Hematopoietic multipotent progenitor cell treated with erythropoietin and hydrocortisone succinate and interleukin-3 and kit ligand, for 8 days (in vitro differentiated cells): Measurements from ENCODE around the gene C16orf89.
A peak's percentile ranks its signal among the peaks of the same experiment; 100 is the strongest.
"Not testable (repeated sequence)": the region's sequence is repeated elsewhere in the genome, so short reads cannot be mapped to it uniquely, and the experiment has no call there.

ENCODE experiments used
- DNase-seq: peaks from one replicate; pipeline ENCODE4 v3.0.0-alpha.2; 2015

C16orf89 gene, protein sequence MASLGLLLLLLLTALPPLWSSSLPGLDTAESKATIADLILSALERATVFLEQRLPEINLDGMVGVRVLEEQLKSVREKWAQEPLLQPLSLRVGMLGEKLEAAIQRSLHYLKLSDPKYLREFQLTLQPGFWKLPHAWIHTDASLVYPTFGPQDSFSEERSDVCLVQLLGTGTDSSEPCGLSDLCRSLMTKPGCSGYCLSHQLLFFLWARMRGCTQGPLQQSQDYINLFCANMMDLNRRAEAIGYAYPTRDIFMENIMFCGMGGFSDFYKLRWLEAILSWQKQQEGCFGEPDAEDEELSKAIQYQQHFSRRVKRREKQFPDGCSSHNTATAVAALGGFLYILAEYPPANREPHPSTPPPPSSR

DNA sequence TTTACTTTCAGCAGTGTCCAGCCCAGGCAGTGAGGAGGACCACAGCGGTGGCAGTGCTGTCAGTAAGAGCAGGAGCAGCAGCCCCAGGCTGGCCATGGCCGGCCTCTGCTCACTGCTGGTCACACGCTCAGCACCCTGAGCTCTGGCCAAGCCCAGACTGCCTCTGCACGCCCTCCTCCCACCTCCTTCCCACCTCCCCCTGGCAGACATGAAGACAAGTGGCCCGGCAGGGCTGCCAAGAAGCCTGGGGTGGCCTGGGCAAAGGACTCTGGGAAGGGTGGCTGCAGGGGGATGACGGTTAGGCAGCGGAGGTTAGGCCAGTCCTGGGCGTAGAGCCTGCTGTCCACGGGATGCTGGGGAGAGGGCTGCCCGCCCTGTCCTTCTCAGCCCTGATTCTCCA is at the start of gene C16orf89:
Gene C16orf89 (minus strand): TSS at position 144 of the 400 bp plus-strand sequence. CDS start 48 bp downstream, at position 96.
- DNase-seq: no peak

DNA sequence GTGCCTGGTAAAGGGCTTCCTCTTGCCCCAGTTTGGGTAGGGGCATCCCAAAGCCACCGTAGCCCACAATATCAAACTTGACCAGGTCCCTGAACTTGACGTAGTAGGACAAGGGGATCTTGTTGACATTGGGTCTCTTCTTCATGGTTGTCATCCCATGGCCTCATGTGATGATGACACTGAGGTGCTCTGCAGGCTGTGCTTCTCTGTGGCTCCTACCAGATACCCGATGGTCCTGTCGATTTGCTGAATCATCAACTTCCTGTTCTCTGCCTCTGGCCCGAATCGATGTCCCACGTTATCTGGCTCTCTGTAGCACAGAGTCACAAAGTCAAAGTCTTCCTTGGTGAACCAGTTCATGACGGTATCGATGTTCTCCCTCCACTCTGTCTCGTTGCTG is 45.2 kb upstream of the C16orf89 start:
- peak; percentile 11 for DNase-seq

DNA sequence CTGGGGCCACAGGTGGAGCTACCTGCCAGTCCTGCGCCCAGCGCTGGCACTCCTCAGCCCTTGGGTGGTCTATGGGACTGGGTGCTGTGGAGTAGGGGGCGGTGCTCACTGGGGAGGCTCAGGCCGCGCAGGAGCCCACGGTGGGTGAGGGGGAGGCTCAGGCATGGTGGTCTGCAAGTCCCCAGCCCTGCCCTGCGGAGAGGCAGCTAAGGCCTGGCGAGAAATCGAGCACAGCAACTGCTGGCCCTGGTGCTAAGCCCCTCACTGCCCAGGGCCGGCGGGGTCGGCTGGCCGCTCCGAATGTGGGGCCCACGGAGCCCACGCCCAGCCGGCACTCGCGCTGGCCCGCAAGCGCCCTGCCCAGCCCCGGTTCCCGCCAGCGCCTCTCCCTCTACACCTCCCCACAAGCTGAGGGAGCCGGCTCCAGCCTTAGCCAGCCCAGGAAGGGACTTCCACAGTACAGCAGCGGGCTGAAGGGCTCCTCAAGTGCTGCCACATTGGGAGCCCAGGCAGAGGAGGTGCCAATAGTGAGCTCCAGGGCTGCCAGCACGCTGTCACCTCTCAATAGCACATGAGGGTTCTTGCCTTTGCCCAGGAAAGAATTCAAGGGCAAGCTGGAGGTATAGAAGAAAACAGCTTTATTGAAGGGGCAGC is 42.9 kb upstream of the C16orf89 start:
- DNase-seq: no peak

DNA sequence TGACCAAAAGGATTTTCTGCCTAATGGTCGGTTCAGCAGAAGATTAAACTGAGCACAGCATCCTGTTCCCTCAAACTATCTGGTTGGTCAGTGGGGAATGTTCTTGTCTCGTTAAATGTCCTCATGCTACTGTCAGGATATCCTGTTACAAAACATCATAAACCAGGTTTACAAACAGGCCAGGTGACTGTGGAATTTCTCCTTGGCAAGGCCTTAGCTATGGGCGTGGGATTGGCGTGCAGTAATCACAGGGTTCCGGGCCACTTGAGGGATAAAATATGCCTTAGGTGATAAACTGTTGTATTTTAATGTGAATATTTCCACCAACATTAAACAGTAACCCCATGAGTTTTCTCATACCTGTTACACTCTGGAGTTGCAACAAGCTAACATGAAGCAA is 39.3 kb upstream of the C16orf89 start:
- DNase-seq: not testable (repeated sequence)

DNA sequence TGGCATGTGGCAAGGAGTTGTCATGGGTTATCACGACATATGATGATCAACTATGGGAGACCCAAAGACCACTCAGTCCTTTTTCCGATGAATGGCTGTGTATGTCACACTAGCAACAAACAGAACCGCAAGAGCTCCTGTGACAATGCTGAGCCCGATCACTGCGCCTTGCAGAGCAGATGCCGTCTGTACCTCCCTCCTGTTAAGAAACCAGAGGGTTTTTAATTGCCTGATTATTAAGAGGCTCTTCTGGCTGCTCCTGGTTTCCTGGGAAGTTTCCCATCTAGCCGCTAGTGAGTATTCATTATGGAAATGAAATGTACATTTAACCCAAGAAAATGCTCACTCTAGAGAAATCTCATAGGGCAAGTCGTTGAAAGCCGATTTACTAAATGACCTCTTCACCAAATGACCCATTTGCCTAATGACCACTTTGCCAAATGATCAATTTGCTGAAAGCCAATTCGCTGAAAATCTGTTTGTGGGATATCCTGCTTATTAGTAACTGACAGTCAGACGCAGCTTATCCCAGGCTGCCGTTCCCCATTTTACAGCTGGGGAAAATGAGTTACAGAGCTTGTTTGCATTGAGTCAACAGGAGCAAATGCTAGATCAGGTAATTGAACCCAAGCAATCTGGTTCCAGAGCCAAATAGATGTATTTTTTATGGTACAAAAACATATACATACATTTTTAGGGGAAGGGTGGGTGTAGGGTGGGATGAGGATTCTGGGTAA is 37.7 kb upstream of the C16orf89 start:
- DNase-seq: not testable (repeated sequence)

DNA sequence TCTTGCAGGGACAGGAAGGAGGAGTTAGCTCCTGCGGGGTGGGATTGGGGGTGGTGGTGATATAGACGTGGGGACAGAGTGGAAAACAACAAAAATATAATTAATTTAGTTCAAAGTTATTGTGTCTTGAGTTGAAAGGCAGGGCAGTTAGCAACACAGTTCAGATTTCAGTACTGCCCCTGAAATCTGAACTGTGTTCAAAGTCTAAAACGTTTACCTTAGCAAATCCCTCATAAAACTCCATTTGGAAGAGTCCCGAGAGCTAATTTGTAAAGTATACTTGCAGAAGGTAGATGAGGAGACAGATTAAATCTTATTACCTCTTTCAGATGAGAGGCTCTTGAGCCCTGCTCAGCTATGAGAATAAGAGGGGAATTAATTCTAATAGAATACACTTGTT is 33.4 kb upstream of the C16orf89 start:
- DNase-seq: not testable (repeated sequence)

DNA sequence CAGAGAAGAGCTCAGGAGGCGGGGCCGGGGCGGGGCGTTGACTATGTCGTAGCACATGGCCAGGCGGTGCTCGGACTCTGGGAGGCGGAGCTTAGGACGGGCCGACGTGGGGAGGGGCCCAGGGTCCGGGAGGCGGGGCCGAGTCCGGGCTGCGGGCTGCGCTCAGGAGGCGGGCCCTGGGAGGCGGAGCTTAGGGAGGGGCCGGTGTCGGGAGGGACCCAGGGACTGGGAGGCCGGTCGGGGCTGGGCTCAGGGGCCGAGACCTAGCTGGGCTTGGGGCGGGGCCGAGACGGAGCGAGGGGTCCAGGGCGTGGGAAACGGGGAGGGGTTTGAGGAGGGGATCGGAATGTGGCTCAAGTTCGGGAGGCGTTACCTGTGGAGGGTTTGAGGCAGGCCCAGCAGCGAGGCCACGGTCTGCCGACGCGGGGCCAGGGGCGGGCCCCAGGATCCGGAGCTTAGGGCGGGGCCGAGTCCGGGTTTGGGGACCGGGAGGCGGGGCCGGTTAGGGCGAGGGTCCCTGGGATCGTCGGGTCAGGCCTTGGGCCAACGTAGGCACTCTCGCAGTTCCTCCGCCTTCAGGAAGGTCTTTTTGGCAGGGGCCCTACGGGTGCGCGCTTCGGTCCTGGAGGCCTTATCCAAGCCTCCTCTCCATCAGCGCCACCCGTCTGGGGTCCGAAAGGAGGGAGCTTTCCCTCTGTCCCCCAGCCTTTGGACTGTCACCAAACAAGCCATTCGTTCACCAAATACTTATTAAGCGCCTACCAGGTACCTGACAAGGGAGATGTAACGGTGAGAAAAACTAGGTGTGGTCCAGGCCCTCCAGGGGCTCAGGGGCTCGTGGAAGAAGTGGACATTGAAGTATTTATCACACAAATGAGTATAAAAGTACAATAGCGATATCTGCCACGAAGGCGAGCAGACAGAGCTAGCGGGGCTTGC is 32.7 kb upstream of the C16orf89 start:
- peak; percentile 54 for DNase-seq

DNA sequence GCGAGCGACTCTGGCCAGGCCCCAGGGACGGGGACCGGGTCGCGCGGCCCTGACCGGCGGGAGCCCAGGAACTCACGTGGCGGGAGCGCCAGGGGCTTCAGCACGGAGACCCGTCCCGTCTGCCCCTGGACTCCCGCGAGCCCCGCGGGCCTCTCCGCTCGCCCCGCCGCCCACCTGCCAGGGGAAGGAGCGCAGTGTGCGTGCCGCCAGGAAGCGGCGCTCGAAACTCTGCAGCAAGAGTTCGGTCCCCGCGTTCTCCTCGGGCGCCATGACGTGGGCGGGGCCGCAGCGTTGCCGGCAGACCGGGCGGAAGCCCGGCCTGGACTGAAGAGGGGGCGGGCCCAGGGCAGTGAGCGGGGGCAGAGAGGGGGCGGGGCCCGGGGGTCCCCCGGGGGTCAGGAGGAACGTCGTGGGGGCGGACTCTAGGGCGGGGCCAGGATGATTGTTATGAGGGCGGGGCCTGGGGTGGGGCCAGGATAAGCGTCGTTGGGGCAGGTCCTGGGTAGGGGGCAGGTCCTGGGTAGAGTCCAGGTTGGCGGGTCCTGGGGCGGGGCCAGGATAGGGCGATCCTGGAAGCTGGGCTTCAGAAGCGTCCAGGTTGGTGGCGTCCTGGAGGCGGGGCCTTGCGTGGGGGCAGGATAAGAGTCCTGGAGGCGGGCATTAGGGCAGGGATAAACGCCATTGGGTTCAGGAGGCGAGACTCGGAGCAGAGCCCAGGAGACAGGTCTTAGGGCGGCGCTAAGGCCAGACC is 31.9 kb upstream of the C16orf89 start, which contains the start of gene EEF2KMT:
Gene EEF2KMT (minus strand): TSS at position 326 of the 751 bp plus-strand sequence. CDS start 56 bp downstream, at position 270.
- DNase-seq: peak; percentile 99

DNA sequence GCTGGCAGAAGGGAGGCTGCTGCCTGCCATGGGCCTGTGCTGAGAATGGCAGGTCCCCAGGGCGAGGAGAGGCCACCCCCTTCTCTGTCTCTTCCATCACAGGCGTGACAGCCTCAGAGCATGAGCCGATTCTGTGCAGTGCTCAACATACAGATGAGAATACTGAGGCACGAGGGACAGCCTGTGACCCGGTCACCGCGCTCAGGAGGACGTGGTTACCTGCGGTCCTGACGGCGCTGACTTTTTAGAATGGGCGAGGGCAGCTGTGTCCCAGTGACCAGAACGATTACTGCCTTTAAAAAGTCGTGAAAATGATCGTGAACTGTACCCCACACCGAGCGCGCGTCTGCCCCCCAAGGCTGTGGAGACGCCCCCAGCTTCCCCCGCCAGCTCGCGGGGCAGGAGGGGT is 31.3 kb upstream of the C16orf89 start:
- peak; percentile 41 for DNase-seq

DNA sequence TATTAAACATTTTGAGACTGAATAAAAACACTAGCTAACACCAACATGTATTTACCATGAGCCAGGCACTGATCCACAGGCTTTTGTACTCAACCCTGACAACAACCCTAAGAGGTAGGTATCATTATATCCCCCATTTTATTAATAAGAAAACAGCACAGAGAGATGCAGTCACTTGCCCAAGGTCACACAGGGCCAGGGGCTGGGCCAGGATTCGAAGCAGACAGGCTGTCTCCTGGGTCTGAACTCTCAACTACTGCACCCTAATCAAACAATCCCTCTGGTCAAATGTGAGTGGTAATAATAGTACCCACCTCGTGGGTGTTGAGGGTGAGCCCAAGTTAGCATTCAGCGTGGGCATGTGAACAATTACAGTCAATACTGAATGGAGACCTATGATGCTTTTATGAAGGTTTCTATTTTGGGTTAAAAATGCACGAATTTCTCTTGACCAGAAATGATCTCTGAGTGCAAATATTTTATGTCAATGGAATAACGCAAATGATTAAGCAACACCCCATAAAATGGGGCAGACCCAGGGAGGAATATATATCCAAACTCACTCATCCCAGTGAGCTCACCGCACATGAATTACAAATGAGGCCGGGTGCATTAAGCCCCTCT is 30.8 kb upstream of the C16orf89 start:
- DNase-seq: not testable (repeated sequence)

DNA sequence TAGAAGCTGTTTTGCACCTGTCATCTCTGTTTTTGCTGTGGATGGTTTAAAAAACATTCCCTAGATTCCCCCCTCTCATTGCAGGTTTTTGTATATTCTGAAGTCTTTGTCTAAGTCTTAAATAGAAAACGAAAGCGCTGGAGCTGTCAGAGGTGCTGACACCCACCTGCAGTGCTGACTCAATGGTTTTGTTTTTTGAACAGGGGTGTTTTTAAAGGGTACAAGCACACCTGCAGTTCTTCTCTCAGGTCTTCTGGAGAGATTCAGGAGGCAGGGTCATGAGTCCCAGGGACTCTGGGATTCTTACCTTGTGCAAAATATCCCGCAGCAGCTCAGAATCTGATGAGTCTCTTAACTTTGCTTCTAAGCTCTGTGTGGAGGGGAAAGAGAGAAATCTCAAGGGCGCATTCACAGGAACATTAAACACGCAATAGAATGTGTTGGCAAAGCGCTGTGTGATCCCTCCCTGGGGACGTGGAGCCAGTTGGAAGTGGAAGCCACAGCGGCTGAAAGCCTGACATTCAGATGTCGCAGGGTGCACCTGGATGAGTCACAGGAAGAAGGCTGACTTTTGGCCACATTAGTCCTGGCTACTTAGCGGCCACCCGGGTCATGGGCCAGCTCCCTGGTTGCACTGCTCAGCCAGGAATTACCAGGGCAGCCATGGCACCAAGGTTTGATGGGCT is 29.5 kb upstream of the C16orf89 start:
- not testable (repeated sequence) for DNase-seq

DNA sequence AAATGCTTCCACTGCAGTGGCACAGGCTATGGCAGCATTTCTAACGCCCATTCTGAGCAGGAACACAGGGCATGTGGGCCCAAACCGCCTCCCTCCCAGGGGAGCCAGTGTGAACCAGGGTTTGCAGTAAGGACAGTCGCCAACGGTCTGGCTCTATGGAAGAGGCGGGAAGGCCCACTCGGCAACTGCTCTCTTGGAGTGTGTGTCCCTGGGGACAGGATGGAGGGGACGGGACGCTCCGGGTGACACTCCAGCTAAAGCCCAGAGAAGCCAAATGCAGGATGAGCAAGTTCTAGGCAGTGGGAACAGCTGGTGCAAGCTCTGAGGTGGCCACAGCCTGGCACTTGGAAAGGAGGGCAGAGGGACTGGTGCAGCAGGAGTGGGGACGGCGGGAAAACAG is 28.0 kb upstream of the C16orf89 start:
- DNase-seq: not testable (repeated sequence)

DNA sequence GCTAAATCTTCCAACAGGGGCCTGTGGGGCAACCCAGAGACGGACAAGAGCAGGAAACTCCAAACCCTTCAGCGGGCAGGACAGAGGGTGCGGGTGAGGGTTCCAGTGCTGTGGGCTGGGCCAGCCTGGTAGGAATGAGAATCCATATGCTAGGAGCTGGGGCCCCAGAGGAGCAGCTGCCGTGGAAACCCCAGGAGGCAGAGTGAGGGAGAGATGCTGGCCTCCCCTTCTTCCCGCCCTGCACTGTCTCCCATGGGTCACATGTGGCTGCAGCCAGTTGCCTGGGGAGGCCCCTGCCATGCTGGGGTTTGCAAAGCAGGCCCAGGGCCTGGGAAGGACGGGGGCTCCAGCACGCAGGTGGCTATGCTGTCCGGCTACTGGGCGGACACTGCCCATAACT is 27.3 kb upstream of the C16orf89 start:
- not testable (repeated sequence) for DNase-seq

DNA sequence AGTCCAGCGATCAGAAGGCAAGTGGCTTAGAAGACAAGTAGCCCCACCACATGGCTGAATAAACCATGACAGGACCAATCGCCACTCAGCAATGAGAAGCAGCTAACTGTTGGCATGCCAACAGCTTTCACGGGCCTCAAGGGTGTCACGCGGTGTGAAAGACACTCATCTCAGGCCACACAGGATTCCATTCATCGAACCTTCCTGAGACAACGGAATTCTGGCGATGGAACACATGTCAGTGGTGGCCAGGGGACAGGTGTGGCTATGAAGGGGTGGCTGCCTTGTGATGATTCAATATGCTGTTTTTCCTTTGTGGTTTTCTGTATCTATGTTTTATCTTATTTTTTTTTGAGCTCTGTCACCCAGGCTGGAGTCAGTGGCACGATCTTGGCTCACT is 24.8 kb upstream of the C16orf89 start:
- DNase-seq: peak; percentile 10

DNA sequence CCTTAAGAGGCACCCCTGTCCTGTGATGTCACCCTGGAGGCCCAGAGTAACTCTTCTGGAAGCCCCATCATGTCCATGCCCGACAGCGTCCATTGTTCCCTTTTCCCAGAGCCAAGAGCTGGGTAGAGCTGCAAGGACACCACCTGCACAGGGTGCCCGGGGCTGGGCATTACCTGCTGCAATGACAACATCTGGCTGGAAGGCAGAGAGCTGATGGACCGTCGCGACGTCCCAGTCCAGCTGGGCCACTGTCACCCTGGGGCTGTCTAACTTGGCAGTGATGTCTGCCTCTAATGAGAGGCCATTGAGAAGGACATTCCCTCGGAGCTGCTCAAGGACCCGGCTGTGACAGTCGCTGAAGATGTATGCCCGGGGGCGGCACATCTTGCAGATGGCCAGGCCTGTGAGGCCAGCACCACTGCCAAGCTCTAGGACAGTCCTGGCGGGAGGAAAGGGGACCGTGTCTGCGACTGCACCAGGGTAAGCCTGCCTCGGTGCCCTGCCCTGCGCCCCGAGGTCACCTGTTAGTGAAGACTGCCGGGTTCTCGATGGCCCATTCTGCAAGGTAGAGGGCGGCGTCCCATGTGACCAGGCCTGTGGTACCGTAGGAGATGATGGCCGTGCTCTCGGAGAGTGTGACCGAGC is 24.3 kb upstream of the C16orf89 start:
- not testable (repeated sequence) for DNase-seq

DNA sequence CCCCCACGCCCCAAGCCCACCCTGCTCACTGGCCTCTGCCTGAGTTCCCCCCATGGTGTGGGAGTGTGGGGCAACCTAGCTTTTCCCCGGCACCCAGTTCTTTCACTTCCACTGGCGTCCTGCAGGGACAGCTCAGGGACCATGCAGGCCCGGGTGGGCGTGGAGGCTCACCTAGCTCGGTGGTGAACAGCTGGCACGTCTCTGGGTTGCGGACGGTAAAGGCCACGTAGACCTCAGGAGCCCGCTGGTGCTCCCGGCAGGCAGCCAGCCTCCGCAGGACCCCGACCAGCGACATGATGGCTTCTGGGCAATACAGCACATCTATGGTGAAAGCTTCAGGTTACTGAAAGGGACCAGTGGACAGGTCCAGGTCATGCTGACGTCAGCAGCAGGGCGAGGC is 23.2 kb upstream of the C16orf89 start:
- not testable (repeated sequence) for DNase-seq

DNA sequence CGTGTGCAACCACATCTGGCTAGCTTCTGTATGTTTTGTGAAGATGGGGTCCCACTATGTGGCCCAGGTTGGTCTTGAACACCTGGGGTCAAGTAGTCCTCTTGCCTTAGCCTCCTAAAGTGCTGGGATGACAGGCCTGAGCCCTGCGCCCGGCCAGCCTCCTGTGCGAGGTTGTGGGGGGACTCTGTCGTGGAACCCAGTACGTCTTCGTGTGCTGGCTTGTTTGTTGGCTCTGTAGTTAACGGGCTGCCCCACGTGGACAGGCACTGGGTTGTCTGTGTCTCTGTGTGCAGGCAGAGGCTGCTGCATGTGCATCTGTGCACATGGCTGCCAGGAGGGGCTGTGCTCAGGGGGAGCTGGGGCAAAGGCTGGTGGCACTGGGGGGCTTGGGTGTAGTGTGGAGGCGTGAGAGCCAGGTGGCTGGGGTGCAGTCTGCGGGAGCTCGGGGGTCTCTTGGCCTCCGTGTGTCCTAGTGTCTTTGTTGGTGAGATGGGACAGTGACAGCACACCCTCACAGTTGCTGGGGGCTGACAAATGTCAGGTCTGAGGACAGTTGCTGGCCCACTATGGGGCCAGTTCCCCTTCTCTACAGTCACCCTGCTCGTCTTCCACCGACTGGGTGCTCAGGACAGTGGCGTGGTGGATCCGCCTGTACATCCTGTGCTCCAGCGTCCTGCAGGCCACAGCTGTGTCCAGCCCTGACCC is 22.5 kb upstream of the C16orf89 start:
- DNase-seq: not testable (repeated sequence)

DNA sequence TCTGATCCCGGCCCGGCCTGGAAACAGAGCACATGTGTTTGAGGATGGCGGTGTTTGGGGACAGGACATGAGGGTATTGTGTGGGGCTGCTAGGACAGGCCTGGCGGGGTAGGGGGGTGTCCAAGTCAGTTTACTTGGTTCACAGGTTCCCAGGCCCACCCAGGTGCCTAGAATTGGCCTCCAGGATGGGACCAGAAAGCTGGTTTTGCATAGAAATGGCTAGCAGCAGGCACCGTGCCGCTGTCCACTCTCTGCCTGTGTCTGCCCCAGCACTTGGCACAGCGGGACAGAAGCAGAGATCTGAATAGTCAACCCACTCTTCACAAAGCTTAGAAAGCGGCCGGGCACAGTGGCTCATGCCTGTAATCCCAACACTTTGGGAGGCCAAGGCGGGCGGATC is 20.0 kb upstream of the C16orf89 start:
- DNase-seq: not testable (repeated sequence)

DNA sequence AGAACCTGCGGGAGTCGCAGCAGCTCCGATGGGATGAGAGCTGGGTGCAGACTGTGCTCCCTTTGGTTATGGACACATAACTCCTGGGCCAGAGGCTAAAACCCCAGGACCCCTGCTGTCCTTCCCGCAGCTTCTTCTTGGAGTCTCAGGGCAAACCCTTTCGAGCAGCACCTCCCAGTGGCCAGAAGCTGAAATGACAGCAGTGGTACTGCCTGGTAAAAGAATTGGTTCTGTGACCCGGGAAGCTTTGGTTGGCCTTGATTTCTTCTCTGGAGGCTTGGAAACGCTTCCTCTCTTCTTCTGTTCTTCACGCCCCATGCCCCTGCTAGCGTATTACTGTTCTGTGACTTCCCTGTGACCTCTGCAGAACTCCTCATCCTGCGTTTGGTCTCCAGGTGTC is 19.0 kb upstream of the C16orf89 start:
- DNase-seq: peak; percentile 66
